Body of pancreas (tissue), 4 donors: ENCODE results near the gene PTPRD. TPM values are rescaled to one million over a fixed set of nuclear protein-coding genes. Genes with fewer than 3 reads are reported as not detected.
A peak's percentile ranks its signal among the peaks of the same experiment; 100 is the strongest.

ENCODE experiments used
- ATAC-seq: fragments of 150-250 bp; one replicate; pipeline ENCODE4 v1.9.1; 2016
- DNase-seq, 4 donors: peaks; one replicate each; pipeline ENCODE4 v3.0.0-alpha.2; 2019
- H3K27ac ChIP-seq, 4 donors: fragments of 200-600 bp; sonication (generic); 1 replicate in 3 of 4; 2 replicates in 1 of 4; pipeline versions ENCODE4 v1.5.1 to v1.6.1; 2016 to 2019; ENCODE audit warnings: mild to moderate bottlenecking in 1 of 4, mixed read lengths in 1 of 4, moderate library complexity in 1 of 4
- H3K27me3 ChIP-seq, 2 donors: fragments of 200-600 bp; sonication (generic); one replicate each; pipeline ENCODE4 v1.6.0; 2016; ENCODE audit warnings: mild to moderate bottlenecking in 1 of 2
- H3K36me3 ChIP-seq, 2 donors: fragments of 200-600 bp; sonication (generic); replicated peaks in 1 of 2; 2 replicates each; pipeline ENCODE4 v1.5.1; 2016; ENCODE audit warnings: low read depth in 2 of 2; ENCODE audit not compliant: insufficient read depth in 1 of 2
- H3K4me1 ChIP-seq: fragments of 200-600 bp; sonication (generic); one replicate; pipeline ENCODE4 v1.6.0; 2016
- H3K4me3 ChIP-seq, 2 donors: fragments of 200-600 bp; sonication (generic); 1 replicate in 1 of 2; 2 replicates in 1 of 2; pipeline ENCODE4 v1.5.1; 2016 to 2019
- H3K9me3 ChIP-seq, 3 donors: fragments of 200-600 bp; sonication (generic); 1 replicate in 2 of 3; 2 replicates in 1 of 3; pipeline ENCODE4 v1.5.1; 2016
- POLR2A ChIP-seq, 3 donors: fragments of 450-650 bp; IDR thresholded peaks; one replicate each; pipeline ENCODE4 v1.6.1; 2016; ENCODE audit warnings: antibody characterized with exemption in 3 of 3, mild to moderate bottlenecking in 2 of 3
- WGBS, 2 donors: methylation state at CpG; one replicate each; pipeline ENCODE4 v1.1.5; 2017; 5-methylcytosine and 5-hydroxymethylcytosine counted together
- intact Hi-C: fragments of 100-400 bp; cut with DNase I; formaldehyde crosslinking; loops from one replicate; pipeline ENCODE4 v1.15.1; 2023
- total RNA-seq, 2 donors: library from RNA; depleted of rRNA; stranded (reverse); fragments of >200 nt; gene quantifications; one replicate each; pipeline ENCODE4 v1.1.0, GENCODE V29; 2016
- TF ChIP-seq, protein P1 (sequence below), 7 experiments: fragments of 450-650 bp in 4 of 7; fragments of 200-600 bp in 3 of 7; sonication (generic) in 3 of 7; IDR thresholded peaks; one replicate each; pipeline ENCODE4 v1.5.1; 2016 to 2019; ENCODE audit warnings: antibody characterized with exemption in 7 of 7

Gene PTPRD
- total RNA-seq, 2 donors from 2014 or later: 4.3 to 4.9 TPM

DNA sequence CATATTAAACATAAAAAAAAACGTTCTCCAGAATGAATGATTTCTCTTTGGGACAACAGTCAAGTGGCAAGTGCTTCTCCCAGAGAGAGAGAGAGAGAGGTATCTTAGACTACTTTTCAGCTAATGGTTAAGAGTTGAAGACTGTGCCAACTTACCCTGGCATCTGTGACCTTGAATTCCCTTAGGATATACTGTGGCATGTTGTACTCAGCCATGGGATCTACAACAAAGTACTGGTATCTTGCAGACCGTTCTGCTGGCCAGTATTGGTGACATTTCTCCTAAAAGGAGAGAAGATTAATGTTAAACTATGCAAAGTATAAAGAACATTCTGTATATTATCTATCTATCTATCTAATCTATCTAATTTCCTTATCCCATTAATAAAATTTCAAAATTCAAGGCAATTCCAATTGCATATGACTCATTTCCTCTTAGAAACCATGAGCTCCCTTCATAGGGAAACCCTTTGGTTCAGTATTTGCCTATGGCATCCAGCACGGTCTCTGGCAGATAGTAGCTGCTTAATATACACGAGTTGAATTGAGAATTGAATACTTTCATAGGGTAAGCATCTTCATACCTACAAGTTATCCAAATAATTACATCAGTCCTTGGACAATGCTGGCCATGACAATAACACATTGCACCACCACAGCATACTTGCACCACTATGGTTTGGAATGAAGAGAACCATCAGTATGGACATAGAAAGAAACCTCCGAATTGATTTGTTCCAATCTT lies 2273.9 kb downstream of the PTPRD start:
- no peak for DNase-seq
- 57 to 60% methylated on average over 5 of the region's 5 CpGs for WGBS, 2 donors
- no peaks in the 10 kb centered on the region for H3K9me3 ChIP-seq
- H3K27ac ChIP-seq: peak overlapping the region in 2 of 4 donors; percentile 47 to 58
- H3K27me3 ChIP-seq: no peaks in the 10 kb centered on the region
- ATAC-seq: no peak
- no peak overlapping the region for H3K4me3 ChIP-seq
- no peak for TF ChIP-seq POLR2A (IDR thresholded peaks at IDR 0.05)
- TF ChIP-seq, protein P1, sequence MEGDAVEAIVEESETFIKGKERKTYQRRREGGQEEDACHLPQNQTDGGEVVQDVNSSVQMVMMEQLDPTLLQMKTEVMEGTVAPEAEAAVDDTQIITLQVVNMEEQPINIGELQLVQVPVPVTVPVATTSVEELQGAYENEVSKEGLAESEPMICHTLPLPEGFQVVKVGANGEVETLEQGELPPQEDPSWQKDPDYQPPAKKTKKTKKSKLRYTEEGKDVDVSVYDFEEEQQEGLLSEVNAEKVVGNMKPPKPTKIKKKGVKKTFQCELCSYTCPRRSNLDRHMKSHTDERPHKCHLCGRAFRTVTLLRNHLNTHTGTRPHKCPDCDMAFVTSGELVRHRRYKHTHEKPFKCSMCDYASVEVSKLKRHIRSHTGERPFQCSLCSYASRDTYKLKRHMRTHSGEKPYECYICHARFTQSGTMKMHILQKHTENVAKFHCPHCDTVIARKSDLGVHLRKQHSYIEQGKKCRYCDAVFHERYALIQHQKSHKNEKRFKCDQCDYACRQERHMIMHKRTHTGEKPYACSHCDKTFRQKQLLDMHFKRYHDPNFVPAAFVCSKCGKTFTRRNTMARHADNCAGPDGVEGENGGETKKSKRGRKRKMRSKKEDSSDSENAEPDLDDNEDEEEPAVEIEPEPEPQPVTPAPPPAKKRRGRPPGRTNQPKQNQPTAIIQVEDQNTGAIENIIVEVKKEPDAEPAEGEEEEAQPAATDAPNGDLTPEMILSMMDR (IDR thresholded peaks at IDR 0.05): no peak
- intact Hi-C loops: no loop called here
- peaks cover 20% of the 10 kb centered on the region for H3K4me1 ChIP-seq
- no peaks in the 10 kb centered on the region for H3K36me3 ChIP-seq

DNA sequence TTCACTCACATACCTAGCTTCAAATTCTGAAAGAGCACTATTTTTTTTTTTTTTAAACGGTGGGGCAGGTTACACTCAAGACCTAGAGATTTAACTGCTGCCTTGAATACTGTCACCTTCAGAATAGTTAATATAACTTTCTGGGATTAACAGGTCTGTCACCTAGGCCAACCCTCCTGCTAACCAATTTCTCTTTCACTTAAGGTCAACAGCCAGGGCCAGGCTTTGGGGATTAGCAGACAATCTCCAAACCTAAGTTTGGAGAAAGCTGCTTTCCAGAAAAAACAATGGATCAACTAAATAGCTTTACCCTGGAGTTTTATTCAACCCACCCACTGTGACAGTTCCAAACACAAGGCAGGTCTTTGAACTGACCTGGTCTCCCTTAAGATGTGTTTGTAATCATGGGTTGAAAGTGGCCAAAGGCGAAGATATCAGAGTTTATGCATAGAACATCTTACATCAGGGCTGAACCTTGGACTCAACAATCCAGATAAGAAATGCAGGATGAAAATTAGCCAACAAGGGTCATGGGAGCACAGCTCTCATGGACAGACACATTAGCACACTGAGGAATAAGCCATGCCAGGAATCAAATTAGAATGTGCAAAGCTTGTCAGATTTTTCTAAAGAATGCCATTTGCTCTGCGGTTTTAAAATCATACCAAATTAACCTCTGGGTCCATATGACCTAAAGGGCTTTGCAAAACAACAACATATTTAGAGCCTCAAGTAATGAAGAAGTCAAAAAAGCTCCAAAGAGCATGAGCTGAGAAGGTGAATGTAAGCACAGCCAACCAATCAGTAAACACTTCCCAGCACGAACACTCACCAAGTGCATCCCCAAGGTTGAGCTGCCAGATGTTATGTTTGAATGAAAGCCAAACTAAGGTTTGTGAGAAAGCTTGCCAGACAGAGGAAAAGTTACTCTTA lies 2274.7 kb downstream of the PTPRD start:
- Histone ChIP-seq H3K4me1 (peaks cover 20% of the 10 kb centered on the region), H3K4me3 (no peak overlapping the region), H3K27ac (peak overlapping the region in 3 of 4 donors; percentile 35 to 58 (median 47)), H3K9me3 (no peaks in the 10 kb centered on the region), H3K27me3 (no peaks in the 10 kb centered on the region), H3K36me3 (no peaks in the 10 kb centered on the region)
- TF ChIP-seq POLR2A (IDR thresholded peaks at IDR 0.05): no peak
- TF ChIP-seq, protein P1 (IDR thresholded peaks at IDR 0.05): no peak
- WGBS, 2 donors: 25% methylated on average over 4 of the region's 4 CpGs
- ATAC-seq: peak; percentile 94
- intact Hi-C loops: no loop called here
- peak; percentile 12 to 60 (median 21) for DNase-seq

DNA sequence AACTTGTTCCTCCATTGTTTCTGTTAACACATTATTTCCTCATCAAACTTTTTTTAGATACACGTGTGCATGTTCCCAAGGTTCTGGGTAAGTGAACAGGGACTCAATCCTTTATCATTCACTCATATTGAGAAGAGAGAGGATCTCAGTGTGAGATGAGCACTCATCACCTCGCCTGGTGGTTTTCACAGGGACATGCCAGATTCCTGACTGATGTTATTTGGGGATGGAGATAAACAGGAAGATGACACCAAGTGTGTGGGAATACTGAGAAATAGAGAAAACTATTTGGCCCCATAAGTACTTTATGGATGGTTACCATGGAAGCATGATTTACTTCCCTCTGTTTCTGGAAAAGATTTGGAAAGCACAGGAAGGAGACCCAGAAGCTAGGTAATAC lies 2279.9 kb downstream of the PTPRD start:
- Histone ChIP-seq H3K4me3 (no peak overlapping the region), H3K27ac (no peak overlapping the region), H3K4me1 (peaks cover 10% of the 10 kb centered on the region), H3K9me3 (no peaks in the 10 kb centered on the region), H3K27me3 (no peaks in the 10 kb centered on the region), H3K36me3 (no peaks in the 10 kb centered on the region)
- no peak for ATAC-seq
- intact Hi-C loops: no loop called here
- 82 to 84% methylated on average over 2 of the region's 2 CpGs for WGBS, 2 donors
- DNase-seq: no peak
- TF ChIP-seq, protein P1 (IDR thresholded peaks at IDR 0.05): no peak
- no peak for TF ChIP-seq POLR2A (IDR thresholded peaks at IDR 0.05)

DNA sequence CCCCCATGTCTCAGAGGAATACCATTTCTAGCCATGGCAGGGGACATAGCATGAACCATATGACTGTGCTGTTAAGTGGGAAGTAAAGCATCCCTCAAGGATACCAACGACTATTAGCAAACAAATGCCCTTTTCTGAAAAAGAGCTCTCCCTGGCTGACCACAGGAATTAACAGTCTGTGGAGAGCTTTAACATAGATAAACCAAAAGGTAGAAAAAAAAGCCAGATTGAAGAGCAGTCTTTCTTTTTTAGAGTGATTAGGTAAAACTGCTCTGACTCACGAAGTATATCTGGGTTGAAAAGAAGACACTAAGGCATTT lies 2280.5 kb downstream of the PTPRD start:
- ATAC-seq: no peak
- intact Hi-C loops: no loop called here
- TF ChIP-seq, protein P1 (IDR thresholded peaks at IDR 0.05): no peak
- no peak for TF ChIP-seq POLR2A (IDR thresholded peaks at IDR 0.05)
- 69 to 74% methylated on average over 2 of the region's 2 CpGs for WGBS, 2 donors
- H3K36me3 ChIP-seq: no peaks in the 10 kb centered on the region
- H3K4me3 ChIP-seq: no peak overlapping the region
- peaks cover 4% of the 10 kb centered on the region for H3K4me1 ChIP-seq
- no peak overlapping the region for H3K27ac ChIP-seq
- DNase-seq: no peak
- H3K27me3 ChIP-seq: no peaks in the 10 kb centered on the region
- H3K9me3 ChIP-seq: no peaks in the 10 kb centered on the region
